OCI-LY3 (cell line): Measurements from ENCODE around the gene CHCHD10.

Experiments used
- EZH2phosphoT487 ChIP-seq: fragments of 200-600 bp; shearing (Covaris generic); IDR thresholded peaks from 2 replicates; pipeline ENCODE4 v1.6.1; 2018; ENCODE audit warnings: antibody characterized with exemption, mixed run types, low read depth
- TF ChIP-seq, protein P1 (sequence below): fragments of 200-600, 300-600 bp; sonication (generic); IDR thresholded peaks from 2 replicates; pipeline ENCODE4 v1.5.1; 2014; ENCODE audit warnings: antibody characterized with exemption, low read length, low read depth

- TF ChIP-seq, protein P1, sequence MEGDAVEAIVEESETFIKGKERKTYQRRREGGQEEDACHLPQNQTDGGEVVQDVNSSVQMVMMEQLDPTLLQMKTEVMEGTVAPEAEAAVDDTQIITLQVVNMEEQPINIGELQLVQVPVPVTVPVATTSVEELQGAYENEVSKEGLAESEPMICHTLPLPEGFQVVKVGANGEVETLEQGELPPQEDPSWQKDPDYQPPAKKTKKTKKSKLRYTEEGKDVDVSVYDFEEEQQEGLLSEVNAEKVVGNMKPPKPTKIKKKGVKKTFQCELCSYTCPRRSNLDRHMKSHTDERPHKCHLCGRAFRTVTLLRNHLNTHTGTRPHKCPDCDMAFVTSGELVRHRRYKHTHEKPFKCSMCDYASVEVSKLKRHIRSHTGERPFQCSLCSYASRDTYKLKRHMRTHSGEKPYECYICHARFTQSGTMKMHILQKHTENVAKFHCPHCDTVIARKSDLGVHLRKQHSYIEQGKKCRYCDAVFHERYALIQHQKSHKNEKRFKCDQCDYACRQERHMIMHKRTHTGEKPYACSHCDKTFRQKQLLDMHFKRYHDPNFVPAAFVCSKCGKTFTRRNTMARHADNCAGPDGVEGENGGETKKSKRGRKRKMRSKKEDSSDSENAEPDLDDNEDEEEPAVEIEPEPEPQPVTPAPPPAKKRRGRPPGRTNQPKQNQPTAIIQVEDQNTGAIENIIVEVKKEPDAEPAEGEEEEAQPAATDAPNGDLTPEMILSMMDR = no peak
- TF ChIP-seq EZH2phosphoT487 = no peak
Observed at GRCh38 chr22:23781511-23782183, 13.9 kb upstream of the CHCHD10 start.
